ES-I3 (cell line): ENCODE data around the gene ZNF543.

ENCODE experiments used
- H3K36me3 ChIP-seq: 2 replicates; pipeline ENCODE4 v1.6.1; 2013; ENCODE audit warnings: mild to moderate bottlenecking, low read length, control low read depth, moderate library complexity; ENCODE audit not compliant: insufficient read depth
- H3K4me1 ChIP-seq: 2 replicates; pipeline ENCODE4 v1.6.1; 2013; ENCODE audit warnings: mild to moderate bottlenecking, control low read depth, low read length; ENCODE audit not compliant: insufficient read depth
- H3K9ac ChIP-seq: 2 replicates; pipeline ENCODE4 v1.6.1; 2013; ENCODE audit warnings: low read depth, mild to moderate bottlenecking, low read length, moderate library complexity
- H3K9me3 ChIP-seq: 2 replicates; pipeline ENCODE4 v1.6.1; 2013; ENCODE audit warnings: mild to moderate bottlenecking, low read length, moderate library complexity; ENCODE audit not compliant: control insufficient read depth, insufficient read depth

The ZNF543 gene

GRCh38 chr19:57377498-57378146, 57.4 kb downstream of the ZNF543 start:
- peaks cover 8% of the 10 kb centered on the region; the same call in 1 of the 2 replicates for H3K36me3 ChIP-seq
- H3K4me1 ChIP-seq = no peaks in the 10 kb centered on the region

More at GRCh38 chr19:57377498-57378146, 57.4 kb downstream of the ZNF543 start:
- Histone ChIP-seq H3K9me3 (no peaks in the 10 kb centered on the region; the same call in none of the 2 replicates), H3K9ac (no peak overlapping the region)
